Left lung (tissue), 10 donors: Measurements from ENCODE around the gene CRIM1. TPM values are rescaled to one million over a fixed set of nuclear protein-coding genes. Genes with fewer than 3 reads are reported as not detected.
A peak's percentile ranks its signal among the peaks of the same experiment; 100 is the strongest.

ENCODE experiments used
- ATAC-seq: fragments of 200-7000 bp; cut with Tn5 transposase; one replicate; pipeline ENCODE4 v1.9.1; 2020; ENCODE audit warnings: moderate library complexity
- DNase-seq, 4 donors: peaks; one replicate each; pipeline ENCODE4 v3.0.0-alpha.2; 2013 to 2020
- H3K27ac ChIP-seq, 2 donors: fragments of 200-600 bp; sonication (generic) in 1 of 2; one replicate each; pipeline versions ENCODE4 v1.5.0 to v1.8.0; 2020 to 2021
- H3K27me3 ChIP-seq, 2 donors: fragments of 200-600 bp; sonication (generic) in 1 of 2; one replicate each; pipeline versions ENCODE4 v1.5.0 to v1.8.0; 2020 to 2021
- H3K36me3 ChIP-seq, 2 donors: fragments of 200-600 bp; sonication (generic) in 1 of 2; one replicate each; pipeline versions ENCODE4 v1.5.0 to v1.8.0; 2020 to 2021
- H3K4me1 ChIP-seq, 2 donors: fragments of 200-600 bp; one replicate each; pipeline ENCODE4 v1.8.0; 2021
- H3K4me3 ChIP-seq, 2 donors: fragments of 200-600 bp; sonication (generic) in 1 of 2; one replicate each; pipeline versions ENCODE4 v1.5.0 to v1.8.0; 2020 to 2021; ENCODE audit warnings: mild to moderate bottlenecking in 1 of 2
- H3K9me3 ChIP-seq, 2 donors: fragments of 200-600 bp; sonication (generic) in 1 of 2; one replicate each; pipeline versions ENCODE4 v1.5.0 to v1.8.0; 2020 to 2021
- CTCF ChIP-seq, 2 donors: fragments of 200-600 bp; sonication (generic) in 1 of 2; IDR thresholded peaks; one replicate each; pipeline versions ENCODE4 v1.5.0 to v1.8.0; 2021; ENCODE audit warnings: antibody characterized with exemption in 2 of 2
- intact Hi-C, 2 donors: fragments of 100-400 bp; cut with DNase I; formaldehyde crosslinking; loops; one replicate each; pipeline versions ENCODE4 v1.11.2 to v1.14.2; 2022
- polyA plus RNA-seq, 6 donors: library from polyadenylated mRNA; unstranded; fragments of 120-200 nt; gene quantifications; one replicate each; pipeline ENCODE4 v1.2.1, GENCODE V29; 2013; ENCODE audit not compliant: insufficient read length in 6 of 6
- total RNA-seq, 2 donors: library from RNA; stranded (reverse); fragmentation: NEBNext Ultra II Directional; extraction: Animal tissue kit (Norgen Biotek cat#: 25700); gene quantifications; one replicate each; pipeline ENCODE4 v1.2.1, GENCODE V29; 2021
- donor health status: DM: no; HTN: yes; CAD: no.
- donor health status: DM: no; HTN: no; CAD: no.

CRIM1 gene
- total and polyA plus RNA-seq, 8 donors = 28.7 to 72.9 (median 31.4) TPM

- no peak for DNase-seq
- H3K36me3 ChIP-seq = peaks cover 0 to 28% of the 10 kb centered on the region in 2 donors
- H3K27me3 ChIP-seq = no peaks in the 10 kb centered on the region
- H3K4me3 ChIP-seq = no peak overlapping the region
- intact Hi-C loops = no loop called here
- TF ChIP-seq CTCF (IDR thresholded peaks at IDR 0.05) = no peak
- peak overlapping the region in 1 of 2 donors; percentile 11 for H3K27ac ChIP-seq
- peaks cover 0 to 24% of the 10 kb centered on the region in 2 donors for H3K4me1 ChIP-seq
- ATAC-seq = no peak
- H3K9me3 ChIP-seq = no peaks in the 10 kb centered on the region
These were observed 212.3 kb downstream of the CRIM1 start for GRCh38 chr2:36567711-36568408.

GRCh38 chr2:36568516-36569246 lies 213.1 kb downstream of the CRIM1 start:
- Histone ChIP-seq H3K36me3 (peaks cover 0 to 32% of the 10 kb centered on the region in 2 donors), H3K9me3 (no peaks in the 10 kb centered on the region), H3K27ac (peak overlapping the region; percentile 11 to 34), H3K4me3 (no peak overlapping the region), H3K4me1 (peaks cover 0 to 16% of the 10 kb centered on the region in 2 donors), H3K27me3 (no peaks in the 10 kb centered on the region)
- no peak for ATAC-seq
- intact Hi-C loops = no loop called here
- DNase-seq = no peak
- TF ChIP-seq CTCF (IDR thresholded peaks at IDR 0.05) = no peak

- TF ChIP-seq CTCF (IDR thresholded peaks at IDR 0.05) = no peak
- Histone ChIP-seq H3K27me3 (no peaks in the 10 kb centered on the region), H3K9me3 (no peaks in the 10 kb centered on the region), H3K4me3 (no peak overlapping the region), H3K4me1 (peaks cover 0 to 10% of the 10 kb centered on the region in 2 donors), H3K27ac (peak overlapping the region; percentile 11 to 34), H3K36me3 (peaks cover 0 to 39% of the 10 kb centered on the region in 2 donors)
- no peak for DNase-seq
- ATAC-seq = no peak
- intact Hi-C loops = no loop called here
These were observed 213.8 kb downstream of the CRIM1 start for GRCh38 chr2:36569267-36569856.

- Histone ChIP-seq H3K27me3 (no peaks in the 10 kb centered on the region), H3K27ac (no peak overlapping the region), H3K4me3 (no peak overlapping the region), H3K36me3 (peaks cover 0 to 50% of the 10 kb centered on the region in 2 donors), H3K9me3 (no peaks in the 10 kb centered on the region), H3K4me1 (peaks cover 0 to 4% of the 10 kb centered on the region in 2 donors)
- ATAC-seq (no peak), DNase-seq (no peak)
- no peak for TF ChIP-seq CTCF (IDR thresholded peaks at IDR 0.05)
- intact Hi-C loops = no loop called here
These were observed 214.8 kb downstream of the CRIM1 start for GRCh38 chr2:36570416-36570815.
